Measurements from ENCODE around the gene DOCK9.

Gene DOCK9

GRCh38 chr13:98942997-98943396 lies 34.9 kb downstream of the DOCK9 start:
- no peak for DNase-seq

- DNase-seq = no peak
Measured at GRCh38 chr13:98942485-98942884, 35.4 kb downstream of the DOCK9 start.

GRCh38 chr13:98941536-98941935 lies 36.3 kb downstream of the DOCK9 start:
- no peak for DNase-seq

GRCh38 chr13:98941126-98941525 lies 36.7 kb downstream of the DOCK9 start:
- no peak for DNase-seq

GRCh38 chr13:98940325-98941001 lies 37.4 kb downstream of the DOCK9 start:
- no peak for DNase-seq

GRCh38 chr13:98939660-98940191 lies 38.1 kb downstream of the DOCK9 start:
- no peak for DNase-seq

- no peak for DNase-seq
Measured at GRCh38 chr13:98938801-98939200, 39.1 kb downstream of the DOCK9 start.

GRCh38 chr13:98937911-98938381 lies 39.9 kb downstream of the DOCK9 start:
- no peak for DNase-seq

- DNase-seq = no peak
Measured at GRCh38 chr13:98934243-98934642, 43.6 kb downstream of the DOCK9 start.

GRCh38 chr13:98930151-98930591 lies 47.7 kb downstream of the DOCK9 start:
- DNase-seq = no peak

GRCh38 chr13:98927951-98928927 lies 49.6 kb downstream of the DOCK9 start:
- no peak for DNase-seq

- DNase-seq = no peak
Measured at GRCh38 chr13:98925949-98926348, 51.9 kb downstream of the DOCK9 start.

GRCh38 chr13:98923641-98924397 lies 54.0 kb downstream of the DOCK9 start:
- no peak for DNase-seq

- DNase-seq = no peak
Measured at GRCh38 chr13:98922306-98922705, 55.6 kb downstream of the DOCK9 start.

- DNase-seq = no peak
Measured at GRCh38 chr13:98921786-98922185, 56.1 kb downstream of the DOCK9 start.

GRCh38 chr13:98921015-98921580 lies 56.8 kb downstream of the DOCK9 start:
- DNase-seq = no peak

GRCh38 chr13:98919566-98919965 lies 58.3 kb downstream of the DOCK9 start:
- no peak for DNase-seq

- DNase-seq = no peak
Measured at GRCh38 chr13:98918771-98919170, 59.1 kb downstream of the DOCK9 start.

- DNase-seq = no peak
Measured at GRCh38 chr13:98917116-98917515, 60.7 kb downstream of the DOCK9 start.

GRCh38 chr13:98916403-98916802 lies 61.5 kb downstream of the DOCK9 start:
- no peak for DNase-seq

- DNase-seq = no peak
Measured at GRCh38 chr13:98915981-98916380, 61.9 kb downstream of the DOCK9 start.

GRCh38 chr13:98915563-98915962 lies 62.3 kb downstream of the DOCK9 start:
- DNase-seq = no peak

- DNase-seq = no peak
Measured at GRCh38 chr13:98913741-98914140, 64.1 kb downstream of the DOCK9 start.
